H9 (cell line): Measurements from ENCODE around the gene CALR3. TPM values are rescaled to one million over a fixed set of nuclear protein-coding genes. Genes with fewer than 3 reads are reported as not detected.

Source experiments
- DNase-seq: peaks from one replicate; pipeline ENCODE4 v3.0.0-alpha.2; 2017
- H2AFZ ChIP-seq: one replicate; pipeline ENCODE4 v1.6.1; 2013; ENCODE audit warnings: mild to moderate bottlenecking, low read length, control low read depth, moderate library complexity
- H2AK5ac ChIP-seq: 2 replicates; pipeline ENCODE4 v1.6.1; 2013; ENCODE audit warnings: low read length, control low read depth, mixed read lengths; ENCODE audit not compliant: insufficient read length
- H2BK120ac ChIP-seq: one replicate; pipeline ENCODE4 v1.6.1; 2013; ENCODE audit warnings: low read depth, mild to moderate bottlenecking, low read length, control low read depth, inconsistent platforms; ENCODE audit not compliant: poor library complexity, severe bottlenecking
- H2BK12ac ChIP-seq: 2 replicates; pipeline ENCODE4 v1.6.1; 2013; ENCODE audit warnings: low read length, control low read depth, mixed read lengths, low read depth; ENCODE audit not compliant: insufficient read length
- H2BK15ac ChIP-seq: 2 replicates; pipeline ENCODE4 v1.6.1; 2013; ENCODE audit warnings: low read depth, low read length, control low read depth
- H2BK20ac ChIP-seq: one replicate; pipeline ENCODE4 v1.6.1; 2013; ENCODE audit warnings: low read depth, mild to moderate bottlenecking, low read length, control low read depth, inconsistent platforms; ENCODE audit not compliant: poor library complexity, severe bottlenecking
- H2BK5ac ChIP-seq: 2 replicates; pipeline ENCODE4 v1.6.1; 2013; ENCODE audit warnings: low read length, control low read depth, mixed read lengths; ENCODE audit not compliant: insufficient read length
- H3K14ac ChIP-seq: 2 replicates; pipeline ENCODE4 v1.6.1; 2013; ENCODE audit warnings: low read length, control low read depth; ENCODE audit not compliant: insufficient read depth
- H3K18ac ChIP-seq: 2 replicates; pipeline ENCODE4 v1.6.1; 2013; ENCODE audit warnings: low read depth, mild to moderate bottlenecking, mixed read lengths, low read length, control low read depth; ENCODE audit not compliant: insufficient read length
- H3K23ac ChIP-seq: 2 replicates; pipeline ENCODE4 v1.6.1; 2013; ENCODE audit warnings: low read length, control low read depth, mixed read lengths, low read depth; ENCODE audit not compliant: insufficient read length
- H3K23me2 ChIP-seq: 2 replicates; pipeline ENCODE4 v1.6.1; 2013; ENCODE audit warnings: low read depth, mild to moderate bottlenecking, mixed read lengths, low read length, control low read depth; ENCODE audit not compliant: insufficient read length, poor library complexity, severe bottlenecking
- H3K27ac ChIP-seq: 2 replicates; pipeline ENCODE4 v1.5.1; 2013; ENCODE audit warnings: low read length, control low read depth, mixed read lengths, low read depth; ENCODE audit not compliant: insufficient read length
- H3K27me3 ChIP-seq: 2 replicates; pipeline ENCODE4 v1.6.1; 2013; ENCODE audit warnings: low read length, control low read depth, inconsistent platforms; ENCODE audit not compliant: insufficient read depth
- H3K4ac ChIP-seq: 2 replicates; pipeline ENCODE4 v1.6.1; 2013; ENCODE audit warnings: low read depth, mild to moderate bottlenecking, control low read depth, inconsistent platforms, low read length, moderate library complexity
- H3K4me1 ChIP-seq: 2 replicates; pipeline ENCODE4 v1.6.1; 2013; ENCODE audit warnings: low read length, control low read depth, inconsistent platforms; ENCODE audit not compliant: insufficient read depth
- H3K4me2 ChIP-seq: 2 replicates; pipeline ENCODE4 v1.6.1; 2013; ENCODE audit warnings: low read length, control low read depth, mixed read lengths; ENCODE audit not compliant: insufficient read length, insufficient read depth
- H3K56ac ChIP-seq: 2 replicates; pipeline ENCODE4 v1.6.1; 2013; ENCODE audit warnings: low read depth, mild to moderate bottlenecking, mixed read lengths, low read length, control low read depth; ENCODE audit not compliant: insufficient read length
- H3K79me1 ChIP-seq: 2 replicates; pipeline ENCODE4 v1.6.1; 2013; ENCODE audit warnings: low read depth, mild to moderate bottlenecking, moderate library complexity, low read length, control low read depth, inconsistent platforms; ENCODE audit not compliant: insufficient read depth, poor library complexity, severe bottlenecking
- H3K79me2 ChIP-seq: 2 replicates; pipeline ENCODE4 v1.6.1; 2013; ENCODE audit warnings: low read length, control low read depth, inconsistent platforms; ENCODE audit not compliant: insufficient read depth
- H3K9ac ChIP-seq: 2 replicates; pipeline ENCODE4 v1.6.1; 2013; ENCODE audit warnings: low read length, control low read depth, mixed read lengths; ENCODE audit not compliant: insufficient read length; ENCODE audit errors: extremely low read depth
- H3K9me3 ChIP-seq: one replicate; pipeline ENCODE4 v1.6.1; 2013; ENCODE audit warnings: low read depth, low read length, inconsistent platforms; ENCODE audit not compliant: control insufficient read depth
- H3T11ph ChIP-seq: one replicate; pipeline ENCODE4 v1.6.1; 2013; ENCODE audit warnings: mild to moderate bottlenecking, low read length, control low read depth, inconsistent platforms
- H4K20me1 ChIP-seq: one replicate; pipeline ENCODE4 v1.6.1; 2013; ENCODE audit not compliant: control insufficient read depth, insufficient read length, insufficient read depth
- H4K5ac ChIP-seq: 2 replicates; pipeline ENCODE4 v1.6.1; 2013; ENCODE audit warnings: low read depth, mild to moderate bottlenecking, mixed read lengths, low read length, control low read depth; ENCODE audit not compliant: insufficient read length
- H4K8ac ChIP-seq: replicated peaks from 2 replicates; pipeline ENCODE4 v1.6.1; 2013; ENCODE audit warnings: low read length, control low read depth, mixed read lengths, low read depth; ENCODE audit not compliant: insufficient read length
- H4K91ac ChIP-seq: 2 replicates; pipeline ENCODE4 v1.6.1; 2013; ENCODE audit warnings: low read depth, mild to moderate bottlenecking, moderate library complexity, mixed read lengths, low read length, control low read depth; ENCODE audit not compliant: insufficient read length
- H3K27ac Mint-ChIP-seq, 3 experiments: 2 replicates in 2 of 3; 3 replicates in 1 of 3; pipeline ENCODE4 v1.8.0; 2020 to 2021; ENCODE audit warnings: mixed read lengths in 3 of 3, mild to moderate bottlenecking in 1 of 3, moderate library complexity in 1 of 3
- H3K27me3 Mint-ChIP-seq: 2 replicates; pipeline ENCODE4 v1.8.0; 2021; ENCODE audit warnings: low read depth, mild to moderate bottlenecking, moderate library complexity, mixed read lengths
- H3K36me3 Mint-ChIP-seq, 3 experiments: 2 replicates in 2 of 3; 3 replicates in 1 of 3; pipeline ENCODE4 v1.8.0; 2020 to 2021; ENCODE audit warnings: low read depth in 3 of 3, mixed read lengths in 3 of 3; ENCODE audit not compliant: insufficient read depth in 1 of 3
- H3K4me1 Mint-ChIP-seq, 2 experiments: 2 replicates each; pipeline ENCODE4 v1.8.0; 2020; ENCODE audit warnings: mixed read lengths in 2 of 2
- H3K4me3 Mint-ChIP-seq, 2 experiments: 2 replicates in 1 of 2; 3 replicates in 1 of 2; pipeline ENCODE4 v1.8.0; 2020 to 2021; ENCODE audit warnings: mild to moderate bottlenecking in 2 of 2, mixed read lengths in 2 of 2, moderate library complexity in 1 of 2
- H3K9me3 Mint-ChIP-seq, 2 experiments: 2 replicates in 1 of 2; 3 replicates in 1 of 2; pipeline ENCODE4 v1.8.0; 2020; ENCODE audit warnings: mild to moderate bottlenecking in 2 of 2, mixed read lengths in 2 of 2, moderate library complexity in 1 of 2
- WGBS: extraction: QIAGEN DNeasy Blood & Tissue Kit; methylation state at CpG from one replicate; pipeline ENCODE4 v1.1.7; 2013; ENCODE audit warnings: missing lambda C conversion rate, low lambda C conversion rate, mixed read lengths; ENCODE audit not compliant: insufficient read length; ENCODE audit errors: extremely low coverage; 5-methylcytosine and 5-hydroxymethylcytosine counted together
- total RNA-seq: library from RNA; stranded (reverse); gene quantifications from 2 replicates; pipeline ENCODE4 v1.2.1, GENCODE V29; 2021
- TF ChIP-seq, protein P1 (sequence below): fragments of 200-600 bp; sonication (generic); conservative IDR thresholded peaks from 3 replicates; pipeline ENCODE4 v1.8.0; 2021; ENCODE audit warnings: antibody characterized with exemption, mild to moderate bottlenecking

The CALR3 gene
- total RNA-seq, 1 experiment from 2014 or later: 0.44 TPM

GRCh38 chr19:16433986-16434385 is 62.0 kb downstream of the CALR3 start:
- H2BK15ac ChIP-seq: no peak overlapping the region
- H2BK5ac ChIP-seq: no peak overlapping the region
- no peak for DNase-seq
- H2AFZ ChIP-seq: no peak overlapping the region
- no peaks in the 10 kb centered on the region for H3K79me1 ChIP-seq
- H3K9me3 ChIP-seq: no peaks in the 10 kb centered on the region
- no peak overlapping the region for H3K18ac ChIP-seq
- Mint-ChIP-seq H3K36me3 (peaks cover 25 to 64% (median 53%) of the 10 kb centered on the region in 3 experiments; a peak in 6 of 7 replicates), H3K27ac (no peak overlapping the region; a peak in 2 of 7 replicates), H3K4me1 (no peaks in the 10 kb centered on the region), H3K9me3 (no peaks in the 10 kb centered on the region), H3K27me3 (no peaks in the 10 kb centered on the region), H3K4me3 (no peak overlapping the region)
- H3K4ac ChIP-seq: no peak overlapping the region
- no peak overlapping the region for H3K9ac ChIP-seq
- H4K20me1 ChIP-seq: no peaks in the 10 kb centered on the region
- H2AK5ac ChIP-seq: no peak overlapping the region
- TF ChIP-seq, protein P1, sequence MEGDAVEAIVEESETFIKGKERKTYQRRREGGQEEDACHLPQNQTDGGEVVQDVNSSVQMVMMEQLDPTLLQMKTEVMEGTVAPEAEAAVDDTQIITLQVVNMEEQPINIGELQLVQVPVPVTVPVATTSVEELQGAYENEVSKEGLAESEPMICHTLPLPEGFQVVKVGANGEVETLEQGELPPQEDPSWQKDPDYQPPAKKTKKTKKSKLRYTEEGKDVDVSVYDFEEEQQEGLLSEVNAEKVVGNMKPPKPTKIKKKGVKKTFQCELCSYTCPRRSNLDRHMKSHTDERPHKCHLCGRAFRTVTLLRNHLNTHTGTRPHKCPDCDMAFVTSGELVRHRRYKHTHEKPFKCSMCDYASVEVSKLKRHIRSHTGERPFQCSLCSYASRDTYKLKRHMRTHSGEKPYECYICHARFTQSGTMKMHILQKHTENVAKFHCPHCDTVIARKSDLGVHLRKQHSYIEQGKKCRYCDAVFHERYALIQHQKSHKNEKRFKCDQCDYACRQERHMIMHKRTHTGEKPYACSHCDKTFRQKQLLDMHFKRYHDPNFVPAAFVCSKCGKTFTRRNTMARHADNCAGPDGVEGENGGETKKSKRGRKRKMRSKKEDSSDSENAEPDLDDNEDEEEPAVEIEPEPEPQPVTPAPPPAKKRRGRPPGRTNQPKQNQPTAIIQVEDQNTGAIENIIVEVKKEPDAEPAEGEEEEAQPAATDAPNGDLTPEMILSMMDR: no peak
- no peak overlapping the region for H2BK12ac ChIP-seq
- H2BK120ac ChIP-seq: no peak overlapping the region
- no peak overlapping the region for H3K56ac ChIP-seq
- no peak overlapping the region for H3K23ac ChIP-seq
- no peak overlapping the region for H4K8ac ChIP-seq
- WGBS: no CpG with 5 or more reads among the region's 3 CpGs
- no peaks in the 10 kb centered on the region for H3K23me2 ChIP-seq
- H4K91ac ChIP-seq: no peak overlapping the region
- no peak overlapping the region for H3K4me2 ChIP-seq
- no peak overlapping the region for H3K14ac ChIP-seq
- no peak overlapping the region for H4K5ac ChIP-seq
- H3K79me2 ChIP-seq: no peaks in the 10 kb centered on the region
- H3K27me3 ChIP-seq: no peaks in the 10 kb centered on the region
- no peak overlapping the region for H3T11ph ChIP-seq
- H3K27ac ChIP-seq: no peak overlapping the region
- H2BK20ac ChIP-seq: no peak overlapping the region
- H3K4me1 ChIP-seq: no peaks in the 10 kb centered on the region
